Mesendoderm (in vitro differentiated cells): ENCODE measurements around the gene USP13.
"Not testable (repeated sequence)": the region's sequence is repeated elsewhere in the genome, so short reads cannot be mapped to it uniquely, and the experiment has no call there.

Experiments
- DNase-seq: peaks from one replicate; pipeline ENCODE4 v3.0.0; 2013
- H2AK5ac ChIP-seq: 2 replicates; pipeline ENCODE4 v1.6.1; 2013; ENCODE audit warnings: low read length, inconsistent platforms
- H2BK120ac ChIP-seq: 2 replicates; pipeline ENCODE4 v1.6.1; 2013; ENCODE audit warnings: low read depth, mild to moderate bottlenecking, low read length, moderate library complexity, mixed read lengths
- H2BK15ac ChIP-seq: replicated peaks from 2 replicates; pipeline ENCODE4 v1.6.1; 2013; ENCODE audit warnings: low read depth, mild to moderate bottlenecking, moderate library complexity
- H2BK5ac ChIP-seq: 2 replicates; pipeline ENCODE4 v1.6.1; 2013; ENCODE audit warnings: low read length, inconsistent platforms
- H3K18ac ChIP-seq: 2 replicates; pipeline ENCODE4 v1.6.1; 2013; ENCODE audit warnings: mild to moderate bottlenecking, low read length, mixed read lengths
- H3K23ac ChIP-seq: one replicate; pipeline ENCODE4 v1.6.1; 2013; ENCODE audit warnings: low read length
- H3K27ac ChIP-seq: 2 replicates; pipeline ENCODE4 v1.5.1; 2013; ENCODE audit warnings: low read depth, mild to moderate bottlenecking, inconsistent platforms, low read length, moderate library complexity
- H3K27me3 ChIP-seq: 2 replicates; pipeline ENCODE4 v1.6.1; 2013; ENCODE audit warnings: low read length, control low read depth, mild to moderate bottlenecking, inconsistent platforms; ENCODE audit not compliant: insufficient read depth, poor library complexity
- H3K36me3 ChIP-seq: 2 replicates; pipeline ENCODE4 v1.6.1; 2013; ENCODE audit warnings: low read length, inconsistent platforms; ENCODE audit not compliant: control insufficient read depth, insufficient read depth
- H3K4ac ChIP-seq: one replicate; pipeline ENCODE4 v1.6.1; 2013; ENCODE audit warnings: low read depth, mild to moderate bottlenecking, low read length, moderate library complexity
- H3K4me1 ChIP-seq: 2 replicates; pipeline ENCODE4 v1.6.1; 2013; ENCODE audit warnings: low read depth, low read length, inconsistent platforms; ENCODE audit not compliant: control insufficient read depth
- H3K4me2 ChIP-seq: 2 replicates; pipeline ENCODE4 v1.6.1; 2013; ENCODE audit warnings: low read length
- H3K4me3 ChIP-seq: 2 replicates; pipeline ENCODE4 v1.5.1; 2013; ENCODE audit warnings: mild to moderate bottlenecking, low read length
- H3K56ac ChIP-seq: one replicate; pipeline ENCODE4 v1.6.1; 2013; ENCODE audit warnings: low read length
- H3K79me1 ChIP-seq: 2 replicates; pipeline ENCODE4 v1.6.1; 2013; ENCODE audit warnings: low read length, inconsistent platforms
- H3K79me2 ChIP-seq: 2 replicates; pipeline ENCODE4 v1.6.1; 2013; ENCODE audit warnings: mild to moderate bottlenecking, low read length; ENCODE audit not compliant: control insufficient read depth, insufficient read depth
- H3K9ac ChIP-seq: 2 replicates; pipeline ENCODE4 v1.6.1; 2013; ENCODE audit warnings: low read length, inconsistent platforms
- H4K5ac ChIP-seq: one replicate; pipeline ENCODE4 v1.6.1; 2013; ENCODE audit warnings: low read length
- H4K8ac ChIP-seq: one replicate; pipeline ENCODE4 v1.6.1; 2013; ENCODE audit warnings: low read depth, mild to moderate bottlenecking, control low read depth, low read length, moderate library complexity
- WGBS: extraction: QIAGEN DNeasy Blood & Tissue Kit; methylation state at CpG from one replicate; pipeline ENCODE4 v1.1.7; 2013; ENCODE audit warnings: low lambda C conversion rate, missing lambda C conversion rate; ENCODE audit not compliant: insufficient coverage; ENCODE audit errors: extremely low coverage; 5-methylcytosine and 5-hydroxymethylcytosine counted together

The USP13 gene

DNA sequence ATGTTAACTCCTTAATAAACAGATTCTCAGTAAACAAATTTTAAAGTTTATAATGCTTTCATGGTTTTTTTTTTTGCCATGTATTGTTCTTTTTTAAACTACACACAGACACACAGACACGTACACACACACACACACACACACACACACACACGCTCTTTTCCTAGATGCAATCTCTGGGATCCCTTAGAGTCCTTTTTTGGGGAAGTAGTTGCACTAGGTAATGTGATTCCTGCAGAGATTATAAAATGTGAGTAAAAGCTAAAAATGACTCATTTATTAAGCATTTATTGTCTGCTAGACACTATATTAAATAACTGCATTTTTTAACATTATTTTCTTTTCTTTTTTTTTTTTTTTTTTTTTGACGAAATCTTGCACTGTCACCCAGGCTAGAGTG, 28.4 kb upstream of the USP13 start:
- no peaks in the 10 kb centered on the region for H3K79me2 ChIP-seq
- no peak overlapping the region for H2AK5ac ChIP-seq
- H2BK120ac ChIP-seq: no peak overlapping the region
- no peak overlapping the region for H2BK15ac ChIP-seq
- no peak overlapping the region for H3K56ac ChIP-seq
- no peak overlapping the region for H4K5ac ChIP-seq
- H3K4ac ChIP-seq: no peak overlapping the region
- H3K9ac ChIP-seq: no peak overlapping the region
- H3K27ac ChIP-seq: no peak overlapping the region
- no peak overlapping the region for H3K23ac ChIP-seq
- no peak for DNase-seq
- H3K18ac ChIP-seq: no peak overlapping the region
- H4K8ac ChIP-seq: no peak overlapping the region
- peaks cover 1% of the 10 kb centered on the region for H3K36me3 ChIP-seq
- H3K79me1 ChIP-seq: no peaks in the 10 kb centered on the region
- H3K4me1 ChIP-seq: no peaks in the 10 kb centered on the region
- no peaks in the 10 kb centered on the region for H3K27me3 ChIP-seq
- no CpG with 5 or more reads among the region's 3 CpGs for WGBS
- no peak overlapping the region for H3K4me2 ChIP-seq
- H3K4me3 ChIP-seq: no peak overlapping the region
- H2BK5ac ChIP-seq: no peak overlapping the region

DNA sequence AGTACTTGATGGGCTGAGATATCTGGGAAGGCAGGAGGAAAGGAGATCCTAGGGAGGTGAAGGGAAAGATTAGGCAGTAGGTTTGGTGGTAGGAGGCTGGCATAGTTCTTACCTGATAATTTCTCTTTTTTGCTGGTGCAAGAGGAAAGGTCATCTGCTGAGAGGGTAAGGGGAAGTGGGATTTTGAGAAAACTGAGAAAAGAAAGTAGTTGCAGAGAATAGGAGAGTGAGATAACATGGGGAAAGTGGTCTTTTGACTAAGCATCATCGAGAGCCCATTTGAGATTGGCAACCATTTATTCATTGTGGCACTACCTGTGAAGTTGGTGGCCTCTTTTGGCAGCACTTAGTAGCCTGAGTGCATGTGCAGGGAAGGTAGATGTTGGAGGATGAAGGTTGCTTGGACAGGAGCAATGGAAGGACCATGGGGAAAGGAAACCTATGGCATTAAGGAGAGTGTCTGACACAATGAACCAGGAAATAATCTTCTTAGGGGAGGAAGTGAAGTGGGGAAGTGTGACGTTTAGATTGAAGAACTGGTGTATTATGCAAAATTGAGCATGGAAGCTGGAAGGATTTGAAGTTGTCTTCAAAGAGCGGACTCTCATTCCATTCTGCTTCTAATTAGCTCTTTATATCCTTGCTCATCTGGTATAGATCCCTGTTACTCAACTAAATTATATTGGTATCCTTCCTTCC, 21.9 kb upstream of the USP13 start:
- no peaks in the 10 kb centered on the region for H3K79me2 ChIP-seq
- no peaks in the 10 kb centered on the region for H3K36me3 ChIP-seq
- no peak overlapping the region for H3K4ac ChIP-seq
- no peak overlapping the region for H3K18ac ChIP-seq
- H2BK5ac ChIP-seq: no peak overlapping the region
- WGBS: no CpG with 5 or more reads among the region's 3 CpGs
- no peak overlapping the region for H2AK5ac ChIP-seq
- H3K27me3 ChIP-seq: no peaks in the 10 kb centered on the region
- H4K8ac ChIP-seq: no peak overlapping the region
- no peak overlapping the region for H3K4me3 ChIP-seq
- H3K4me1 ChIP-seq: no peaks in the 10 kb centered on the region
- H3K56ac ChIP-seq: no peak overlapping the region
- no peaks in the 10 kb centered on the region for H3K79me1 ChIP-seq
- no peak overlapping the region for H3K27ac ChIP-seq
- no peak for DNase-seq
- H4K5ac ChIP-seq: no peak overlapping the region
- H3K9ac ChIP-seq: no peak overlapping the region
- no peak overlapping the region for H2BK120ac ChIP-seq
- no peak overlapping the region for H2BK15ac ChIP-seq
- no peak overlapping the region for H3K23ac ChIP-seq
- H3K4me2 ChIP-seq: no peak overlapping the region

DNA sequence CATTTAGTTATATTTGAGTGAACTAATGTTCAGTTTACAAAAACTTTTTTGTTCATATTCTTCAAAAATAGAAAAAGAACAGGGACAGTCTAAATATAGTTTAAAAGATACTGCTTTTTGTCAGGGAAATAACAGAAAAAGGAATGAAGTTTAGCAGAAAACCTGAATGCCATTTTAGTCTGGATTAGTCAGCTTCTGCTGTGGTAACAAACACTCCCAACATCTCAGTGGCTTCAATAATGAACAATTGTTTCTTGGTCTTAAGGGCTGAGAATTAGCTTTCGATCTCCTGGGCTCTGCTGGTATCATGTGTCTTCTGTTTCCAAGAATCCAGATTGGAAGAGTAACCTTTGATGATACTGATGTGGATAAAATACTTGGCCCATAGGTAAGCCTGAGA, 12.4 kb upstream of the USP13 start:
- no peak overlapping the region for H3K9ac ChIP-seq
- no peaks in the 10 kb centered on the region for H3K27me3 ChIP-seq
- DNase-seq: no peak
- no peak overlapping the region for H3K56ac ChIP-seq
- WGBS: no CpG with 5 or more reads among the region's 1 CpG
- H2BK5ac ChIP-seq: no peak overlapping the region
- no peak overlapping the region for H2AK5ac ChIP-seq
- no peak overlapping the region for H3K23ac ChIP-seq
- H3K36me3 ChIP-seq: no peaks in the 10 kb centered on the region
- no peaks in the 10 kb centered on the region for H3K79me2 ChIP-seq
- no peaks in the 10 kb centered on the region for H3K79me1 ChIP-seq
- no peak overlapping the region for H3K4ac ChIP-seq
- H2BK120ac ChIP-seq: no peak overlapping the region
- no peak overlapping the region for H3K27ac ChIP-seq
- no peak overlapping the region for H3K4me3 ChIP-seq
- H4K5ac ChIP-seq: no peak overlapping the region
- H3K18ac ChIP-seq: no peak overlapping the region
- no peak overlapping the region for H2BK15ac ChIP-seq
- no peak overlapping the region for H4K8ac ChIP-seq
- H3K4me2 ChIP-seq: no peak overlapping the region
- H3K4me1 ChIP-seq: no peaks in the 10 kb centered on the region

DNA sequence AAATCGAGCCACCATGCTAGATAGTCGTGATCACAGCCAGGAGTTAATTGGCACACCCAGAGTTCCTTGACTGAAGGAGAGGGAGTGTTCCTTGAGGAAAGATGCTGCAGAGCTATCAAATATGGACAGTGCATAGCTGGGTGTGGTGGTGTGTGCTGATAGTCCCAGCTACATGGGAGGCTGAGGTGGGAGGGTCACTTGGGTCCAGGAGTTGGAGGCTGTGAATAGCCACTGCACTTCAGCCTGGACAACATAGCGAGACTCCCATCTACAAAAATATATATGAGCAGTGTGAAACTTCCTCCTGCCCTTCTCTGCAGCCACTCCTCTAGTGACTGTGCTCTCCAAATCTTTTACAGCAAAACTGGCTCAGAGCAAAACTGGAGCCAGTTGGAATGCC, 10.0 kb upstream of the USP13 start:
- no peak overlapping the region for H3K23ac ChIP-seq
- no peak overlapping the region for H3K9ac ChIP-seq
- no CpG with 5 or more reads among the region's 3 CpGs for WGBS
- no peak overlapping the region for H4K8ac ChIP-seq
- no peak overlapping the region for H3K56ac ChIP-seq
- H2BK15ac ChIP-seq: no peak overlapping the region
- H2BK120ac ChIP-seq: no peak overlapping the region
- H4K5ac ChIP-seq: no peak overlapping the region
- no peak overlapping the region for H2AK5ac ChIP-seq
- no peaks in the 10 kb centered on the region for H3K27me3 ChIP-seq
- no peaks in the 10 kb centered on the region for H3K79me2 ChIP-seq
- H3K4ac ChIP-seq: no peak overlapping the region
- H3K18ac ChIP-seq: no peak overlapping the region
- H3K27ac ChIP-seq: no peak overlapping the region
- H2BK5ac ChIP-seq: no peak overlapping the region
- no peaks in the 10 kb centered on the region for H3K79me1 ChIP-seq
- no peak overlapping the region for H3K4me3 ChIP-seq
- H3K36me3 ChIP-seq: no peaks in the 10 kb centered on the region
- H3K4me2 ChIP-seq: no peak overlapping the region
- H3K4me1 ChIP-seq: no peaks in the 10 kb centered on the region
- DNase-seq: no peak

DNA sequence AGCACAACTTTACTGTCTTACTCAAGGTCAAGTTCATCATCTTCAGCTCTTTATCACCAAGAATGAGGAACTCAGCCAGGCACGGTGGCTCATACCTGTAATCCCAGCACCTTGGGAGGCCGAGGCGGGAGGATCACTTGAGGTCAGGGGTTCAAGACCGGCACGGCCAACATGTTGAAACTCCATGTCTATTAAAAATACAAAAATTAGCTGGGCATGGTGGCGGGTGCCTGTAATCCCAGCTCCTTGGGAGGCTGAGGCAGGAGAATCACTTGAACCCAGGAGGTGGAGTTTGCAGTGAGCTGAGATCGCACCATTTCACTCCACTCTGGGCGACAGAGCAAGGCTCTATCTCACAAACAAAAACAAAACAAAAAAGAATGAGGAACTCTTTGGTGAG, 9.0 kb upstream of the USP13 start:
- H2BK120ac ChIP-seq, H4K8ac ChIP-seq, H3K27me3 ChIP-seq, H4K5ac ChIP-seq, H3K4me1 ChIP-seq, H2BK5ac ChIP-seq, H3K79me2 ChIP-seq, H2AK5ac ChIP-seq, H3K4ac ChIP-seq, H3K56ac ChIP-seq, H3K4me3 ChIP-seq, H3K23ac ChIP-seq, H3K27ac ChIP-seq, H3K79me1 ChIP-seq, DNase-seq, H3K36me3 ChIP-seq, H3K4me2 ChIP-seq, H3K18ac ChIP-seq, H2BK15ac ChIP-seq, H3K9ac ChIP-seq: not testable (repeated sequence)
- WGBS: no CpG with 5 or more reads among the region's 8 CpGs

DNA sequence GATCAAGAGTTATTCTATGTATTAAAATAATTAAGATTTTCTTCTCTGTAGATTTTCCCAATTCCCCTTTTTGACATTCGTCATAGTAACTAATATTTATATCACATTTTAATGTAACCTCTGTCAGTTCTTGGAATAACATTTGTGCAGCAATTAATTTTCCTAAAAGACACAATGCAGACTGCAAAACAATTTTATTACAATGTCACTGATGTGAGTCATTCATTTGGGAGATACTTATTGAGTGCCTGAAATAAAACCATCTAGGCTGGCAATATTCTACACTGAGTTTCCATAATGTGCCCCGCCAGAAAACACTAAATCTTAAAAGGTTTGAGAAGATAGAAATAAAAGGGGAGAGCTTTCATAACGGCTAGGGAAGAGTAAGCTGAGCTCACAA, 6.7 kb upstream of the USP13 start:
- H3K18ac ChIP-seq: no peak overlapping the region
- H3K56ac ChIP-seq: no peak overlapping the region
- no peak overlapping the region for H3K23ac ChIP-seq
- no peaks in the 10 kb centered on the region for H3K79me2 ChIP-seq
- no peak overlapping the region for H3K9ac ChIP-seq
- no peak overlapping the region for H2BK120ac ChIP-seq
- no peaks in the 10 kb centered on the region for H3K36me3 ChIP-seq
- no peaks in the 10 kb centered on the region for H3K79me1 ChIP-seq
- H3K4me2 ChIP-seq: no peak overlapping the region
- H4K5ac ChIP-seq: no peak overlapping the region
- no peak overlapping the region for H3K27ac ChIP-seq
- no peak overlapping the region for H3K4ac ChIP-seq
- no peaks in the 10 kb centered on the region for H3K4me1 ChIP-seq
- H4K8ac ChIP-seq: no peak overlapping the region
- DNase-seq: no peak
- no peak overlapping the region for H3K4me3 ChIP-seq
- no peaks in the 10 kb centered on the region for H3K27me3 ChIP-seq
- H2BK15ac ChIP-seq: no peak overlapping the region
- no peak overlapping the region for H2BK5ac ChIP-seq
- no CpG with 5 or more reads among the region's 3 CpGs for WGBS
- H2AK5ac ChIP-seq: no peak overlapping the region
